HG03108 (cell line): ENCODE results near the gene CHAC1.

Experiments
- ATAC-seq: cut with Tn5 transposase; IDR thresholded peaks from one replicate; pipeline ENCODE4 v1.9.1; 2021; ENCODE audit warnings: moderate library complexity; ENCODE audit not compliant: unreplicated experiment

Gene CHAC1

GRCh38 chr15:40923551-40923950, 29.7 kb upstream of the CHAC1 start:
- ATAC-seq, result no peak

- ATAC-seq, result no peak
Measured at GRCh38 chr15:40925495-40925862, 27.8 kb upstream of the CHAC1 start.

- ATAC-seq, result no peak
Measured at GRCh38 chr15:40925863-40926658, 27.2 kb upstream of the CHAC1 start.

- no peak for ATAC-seq
Measured at GRCh38 chr15:40926659-40927494, 26.4 kb upstream of the CHAC1 start.

- ATAC-seq, result no peak
Measured at GRCh38 chr15:40927495-40927872, 25.8 kb upstream of the CHAC1 start.

GRCh38 chr15:40927873-40928806, 25.1 kb upstream of the CHAC1 start:
- no peak for ATAC-seq

- no peak for ATAC-seq
Measured at GRCh38 chr15:40928821-40929659, 24.2 kb upstream of the CHAC1 start, which contains the start of gene DLL4. TSS of gene DLL4 (plus strand) at chr15:40929340. CDS start at chr15:40929669, 329 bp downstream.

GRCh38 chr15:40929660-40930429, 23.4 kb upstream of the CHAC1 start:
- ATAC-seq, result no peak

GRCh38 chr15:40930430-40931299, 22.6 kb upstream of the CHAC1 start:
- ATAC-seq, result no peak

GRCh38 chr15:40931300-40932142, 21.8 kb upstream of the CHAC1 start:
- no peak for ATAC-seq

GRCh38 chr15:40932156-40932555, 21.1 kb upstream of the CHAC1 start:
- no peak for ATAC-seq

- ATAC-seq, result no peak
Measured at GRCh38 chr15:40932649-40933516, 20.4 kb upstream of the CHAC1 start.

- no peak for ATAC-seq
Measured at GRCh38 chr15:40933517-40933902, 19.8 kb upstream of the CHAC1 start.

GRCh38 chr15:40934457-40934856, 18.8 kb upstream of the CHAC1 start:
- no peak for ATAC-seq

- ATAC-seq, result no peak
Measured at GRCh38 chr15:40936234-40936708, 17.0 kb upstream of the CHAC1 start.
